ENCODE data around the gene FBXL15.

Gene FBXL15

GRCh38 chr10:102420714-102421506 lies at the start of gene FBXL15:
TSS of gene FBXL15 (plus strand) at chr10:102420836. CDS start at chr10:102421130, 294 bp downstream.
- DNase-seq, result peak; percentile 86 to 90

- no peak for DNase-seq
These were observed 49.3 kb upstream of the FBXL15 start for GRCh38 chr10:102371295-102371694.

GRCh38 chr10:102375250-102375649 lies 45.4 kb upstream of the FBXL15 start:
- DNase-seq, result no peak

- DNase-seq, result no peak
These were observed 44.8 kb upstream of the FBXL15 start for GRCh38 chr10:102375867-102376266.

- no peak for DNase-seq
These were observed 43.7 kb upstream of the FBXL15 start for GRCh38 chr10:102376901-102377300.

GRCh38 chr10:102379383-102379782 lies 41.3 kb upstream of the FBXL15 start:
- no peak for DNase-seq

- no peak for DNase-seq
These were observed 38.7 kb upstream of the FBXL15 start for GRCh38 chr10:102381983-102382382.

GRCh38 chr10:102382871-102383270 lies 37.8 kb upstream of the FBXL15 start:
- DNase-seq, result no peak

GRCh38 chr10:102384053-102384452 lies 36.6 kb upstream of the FBXL15 start:
- DNase-seq, result no peak

GRCh38 chr10:102384606-102385429 lies 35.8 kb upstream of the FBXL15 start:
- DNase-seq, result no peak

GRCh38 chr10:102389894-102390293 lies 30.7 kb upstream of the FBXL15 start:
- DNase-seq, result no peak

GRCh38 chr10:102392306-102392705 lies 28.3 kb upstream of the FBXL15 start:
- DNase-seq, result no peak

GRCh38 chr10:102393411-102394078 lies 27.1 kb upstream of the FBXL15 start:
- no peak for DNase-seq

GRCh38 chr10:102394079-102394800 lies 26.4 kb upstream of the FBXL15 start:
- peak; percentile 84 to 85 for DNase-seq

GRCh38 chr10:102394801-102395399 lies 25.7 kb upstream of the FBXL15 start:
- no peak for DNase-seq

- DNase-seq, result peak; percentile 38 to 64
These were observed 25.0 kb upstream of the FBXL15 start, which contains the start of gene NFKB2 for GRCh38 chr10:102395400-102396316. TSS of gene NFKB2 (plus strand) at chr10:102395705. CDS start at chr10:102395960, 255 bp downstream.

- no peak for DNase-seq
These were observed 24.4 kb upstream of the FBXL15 start for GRCh38 chr10:102396317-102396650.

GRCh38 chr10:102396730-102397151 lies 23.9 kb upstream of the FBXL15 start:
- no peak for DNase-seq

- no peak for DNase-seq
These were observed 23.1 kb upstream of the FBXL15 start for GRCh38 chr10:102397222-102398171.

All from AML-193 (cell line).